Vagina (tissue), 2 donors: ENCODE measurements around the gene AHNAK2.

Experiments used
- POLR2AphosphoS5 ChIP-seq, 2 donors: sonication (generic); formaldehyde crosslinking; IDR thresholded peaks; one replicate each; pipeline ENCODE4 v1.9.0; 2017; ENCODE audit warnings: antibody characterized with exemption in 2 of 2, mild to moderate bottlenecking in 2 of 2, low read depth in 1 of 2; ENCODE audit not compliant: insufficient read depth in 1 of 2
- TF ChIP-seq, protein P1 (sequence below), 3 experiments: fragments of 450-650 bp in 2 of 3; fragments of 200-600 bp in 1 of 3; sonication (generic) in 1 of 3; IDR thresholded peaks; one replicate each; pipeline ENCODE4 v1.5.1; 2017 to 2019; ENCODE audit warnings: antibody characterized with exemption in 3 of 3, mild to moderate bottlenecking in 2 of 3, moderate library complexity in 2 of 3

DNA sequence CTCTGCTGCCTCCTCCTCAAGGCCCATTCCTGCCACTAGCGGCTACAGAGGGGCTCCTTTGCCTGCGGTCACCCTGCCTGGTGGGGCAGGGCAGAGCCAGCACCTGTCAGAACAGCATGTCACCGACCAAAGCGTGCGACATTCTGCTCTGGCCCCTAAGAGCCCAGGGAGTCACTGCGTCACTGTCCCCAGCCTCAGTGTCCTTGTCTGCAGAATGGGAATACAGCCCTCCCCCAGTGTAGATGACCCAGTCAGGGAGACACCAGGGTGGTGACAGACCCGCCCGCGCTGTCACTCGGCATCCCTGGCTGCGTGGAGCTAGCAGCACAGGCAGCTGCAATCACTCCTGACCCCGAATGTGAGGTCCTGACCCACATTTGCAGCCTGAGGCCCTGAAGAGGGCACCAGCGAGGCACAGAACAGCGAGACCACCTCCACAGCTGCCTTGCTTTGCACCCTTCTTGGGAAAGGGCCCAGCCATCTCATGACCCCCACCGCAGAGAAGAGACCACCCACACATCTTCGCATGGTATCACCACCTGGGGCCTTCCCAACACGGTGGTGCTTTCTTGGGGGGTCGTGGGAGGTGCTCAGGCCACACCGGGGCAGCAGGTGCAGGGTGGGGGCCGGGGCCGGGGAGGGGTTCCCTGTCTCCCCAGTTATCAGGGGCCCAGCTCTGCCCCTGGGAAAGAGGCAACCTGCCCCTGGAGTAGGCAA lies 2.5 kb downstream of the AHNAK2 start:
- no peak for TF ChIP-seq POLR2AphosphoS5 (IDR thresholded peaks at IDR 0.05; ENCODE audit: insufficient read depth in 1 of 2, low read depth in 1 of 2)
- TF ChIP-seq, protein P1, sequence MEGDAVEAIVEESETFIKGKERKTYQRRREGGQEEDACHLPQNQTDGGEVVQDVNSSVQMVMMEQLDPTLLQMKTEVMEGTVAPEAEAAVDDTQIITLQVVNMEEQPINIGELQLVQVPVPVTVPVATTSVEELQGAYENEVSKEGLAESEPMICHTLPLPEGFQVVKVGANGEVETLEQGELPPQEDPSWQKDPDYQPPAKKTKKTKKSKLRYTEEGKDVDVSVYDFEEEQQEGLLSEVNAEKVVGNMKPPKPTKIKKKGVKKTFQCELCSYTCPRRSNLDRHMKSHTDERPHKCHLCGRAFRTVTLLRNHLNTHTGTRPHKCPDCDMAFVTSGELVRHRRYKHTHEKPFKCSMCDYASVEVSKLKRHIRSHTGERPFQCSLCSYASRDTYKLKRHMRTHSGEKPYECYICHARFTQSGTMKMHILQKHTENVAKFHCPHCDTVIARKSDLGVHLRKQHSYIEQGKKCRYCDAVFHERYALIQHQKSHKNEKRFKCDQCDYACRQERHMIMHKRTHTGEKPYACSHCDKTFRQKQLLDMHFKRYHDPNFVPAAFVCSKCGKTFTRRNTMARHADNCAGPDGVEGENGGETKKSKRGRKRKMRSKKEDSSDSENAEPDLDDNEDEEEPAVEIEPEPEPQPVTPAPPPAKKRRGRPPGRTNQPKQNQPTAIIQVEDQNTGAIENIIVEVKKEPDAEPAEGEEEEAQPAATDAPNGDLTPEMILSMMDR (IDR thresholded peaks at IDR 0.05) = no peak
